SK-N-SH (cell line): ENCODE results near the gene VWA3A. TPM values are rescaled to one million over a fixed set of nuclear protein-coding genes. Genes with fewer than 3 reads are reported as not detected.

ENCODE experiments used
- CTCF ChIA-PET: fragments of 300-600, 350-600 bp; formaldehyde crosslinking; extraction: SDS; loops from one replicate; lab custom pipeline; 2021; lab: Yijun Ruan, JAX
- POLR2A ChIA-PET: fragments of 350-600 bp; sonication (Branson Sonifier 250); formaldehyde crosslinking; extraction: SDS; loops from one replicate; lab custom pipeline; 2020; ENCODE audit warnings: antibody characterized with exemption, inconsistent platforms; lab: Yijun Ruan, JAX
- DNase-seq: peaks from one replicate; pipeline ENCODE4 v3.0.0; 2012
- H2AFZ ChIP-seq: fragments of 200-600 bp; sonication (generic); 2 replicates; pipeline ENCODE4 v1.8.1; 2016; ENCODE audit warnings: antibody characterized with exemption, mild to moderate bottlenecking, low read depth
- H3F3A ChIP-seq: fragments of 200-600 bp; sonication (generic); replicated peaks from 2 replicates; pipeline ENCODE3; 2016; ENCODE audit warnings: antibody characterized with exemption, mild to moderate bottlenecking; ENCODE audit not compliant: insufficient read depth
- H3K27ac ChIP-seq, 2 experiments: fragments of 200-500 bp in 1 of 2; fragments of 200-600 bp in 1 of 2; sonication (Bioruptor generic) in 1 of 2; sonication (generic), shearing (Covaris generic) in 1 of 2; 2 replicates each; pipeline versions ENCODE4 v1.5.1 to v1.6.1; 2014 to 2016; ENCODE audit warnings: low read depth in 2 of 2, inconsistent platforms in 1 of 2, low read length in 1 of 2, mild to moderate bottlenecking in 1 of 2, mixed read lengths in 1 of 2
- H3K27me3 ChIP-seq: fragments of 200-600 bp; sonication (generic), shearing (Covaris generic); 2 replicates; pipeline ENCODE4 v1.6.1; 2016; ENCODE audit warnings: mixed run types; ENCODE audit not compliant: insufficient read depth
- H3K36me3 ChIP-seq, 2 experiments: fragments of 200-500 bp in 1 of 2; fragments of 200-600 bp in 1 of 2; sonication (Bioruptor generic) in 1 of 2; sonication (generic) in 1 of 2; replicated peaks in 1 of 2; 2 replicates each; pipeline versions ENCODE3 to v1.5.1; 2014 to 2016; ENCODE audit warnings: low read length in 1 of 2, mild to moderate bottlenecking in 1 of 2; ENCODE audit not compliant: insufficient read depth in 2 of 2, control insufficient read depth in 1 of 2
- H3K4me1 ChIP-seq, 2 experiments: fragments of 200-500 bp in 1 of 2; fragments of 200-600 bp in 1 of 2; sonication (Bioruptor generic) in 1 of 2; sonication (generic), shearing (Covaris generic) in 1 of 2; 2 replicates each; pipeline versions ENCODE4 v1.5.1 to v1.6.1; 2014 to 2016; ENCODE audit warnings: low read depth in 1 of 2, low read length in 1 of 2, mixed run types in 1 of 2; ENCODE audit not compliant: insufficient read depth in 2 of 2, control insufficient read depth in 1 of 2
- H3K4me2 ChIP-seq: fragments of 200-600 bp; sonication (generic), shearing (Covaris generic); 2 replicates; pipeline ENCODE4 v1.6.1; 2017; ENCODE audit warnings: mixed run types
- H3K4me3 ChIP-seq, 2 experiments: fragments of 200-500 bp in 1 of 2; fragments of 200-600 bp in 1 of 2; sonication (Bioruptor generic) in 1 of 2; sonication (generic), shearing (Covaris generic) in 1 of 2; 2 replicates each; pipeline versions ENCODE4 v1.5.1 to v1.8.1; 2014 to 2016; ENCODE audit warnings: low read depth in 2 of 2, inconsistent platforms in 1 of 2, low read length in 1 of 2, mild to moderate bottlenecking in 1 of 2, mixed read lengths in 1 of 2, moderate library complexity in 1 of 2
- H3K79me2 ChIP-seq: fragments of 200-600 bp; sonication (generic); 2 replicates; pipeline ENCODE4 v1.8.1; 2017; ENCODE audit warnings: mild to moderate bottlenecking; ENCODE audit not compliant: insufficient read depth
- H3K9ac ChIP-seq: fragments of 200-600 bp; sonication (generic); 2 replicates; pipeline ENCODE4 v1.6.1; 2017; ENCODE audit warnings: mixed run types
- H3K9me2 ChIP-seq: fragments of 200-600 bp; sonication (generic); 2 replicates; pipeline ENCODE4 v1.6.1; 2017; ENCODE audit warnings: mixed run types
- H3K9me3 ChIP-seq: fragments of 200-600 bp; sonication (generic); 2 replicates; pipeline ENCODE4 v1.6.1; 2017; ENCODE audit warnings: mixed run types, mild to moderate bottlenecking, moderate library complexity
- H4K20me1 ChIP-seq: fragments of 200-600 bp; sonication (generic); 2 replicates; pipeline ENCODE4 v1.6.1; 2017; ENCODE audit warnings: mild to moderate bottlenecking, mixed run types; ENCODE audit not compliant: insufficient read depth
- GABPA ChIP-seq: IDR thresholded peaks from 2 replicates; pipeline ENCODE4 v1.4.0; 2012; ENCODE audit warnings: low read depth, mild to moderate bottlenecking
- GATA2 ChIP-seq: sonication (generic); formaldehyde crosslinking; IDR thresholded peaks from 2 replicates; pipeline ENCODE4 v1.5.0; 2020; ENCODE audit warnings: mild to moderate bottlenecking, missing genetic modification reagents
- IRF3 ChIP-seq: fragments of 150-350 bp; IDR thresholded peaks from 2 replicates; pipeline ENCODE4 v1.6.1; 2016; ENCODE audit warnings: mild to moderate bottlenecking, low read depth, low read length
- JUND ChIP-seq: IDR thresholded peaks from 2 replicates; pipeline ENCODE4 v1.4.0; 2012
- MAX ChIP-seq: IDR thresholded peaks from 2 replicates; pipeline ENCODE4 v1.4.0; 2012; ENCODE audit warnings: low read depth
- MXI1 ChIP-seq: IDR thresholded peaks from 2 replicates; pipeline ENCODE4 v1.6.1; 2012; ENCODE audit warnings: mild to moderate bottlenecking, low read depth, low read length, improper control_type of control experiment
- NFIC ChIP-seq: IDR thresholded peaks from 2 replicates; pipeline ENCODE4 v1.4.0; 2012; ENCODE audit warnings: borderline replicate concordance
- NRF1 ChIP-seq: IDR thresholded peaks from 2 replicates; pipeline ENCODE4 v1.6.1; 2012; ENCODE audit warnings: low read depth, mild to moderate bottlenecking, low read length
- PBX3 ChIP-seq: IDR thresholded peaks from 2 replicates; pipeline ENCODE4; 2012
- RAD21 ChIP-seq: IDR thresholded peaks from 2 replicates; pipeline ENCODE4 v1.6.1; 2012; ENCODE audit warnings: mild to moderate bottlenecking, low read length
- RCOR1 ChIP-seq: fragments of 150-350 bp; IDR thresholded peaks from 2 replicates; pipeline ENCODE4 v1.6.1; 2017; ENCODE audit warnings: antibody characterized with exemption, low read length
- REST ChIP-seq: IDR thresholded peaks from 2 replicates; pipeline ENCODE4 v1.6.1; 2012; ENCODE audit warnings: mild to moderate bottlenecking, low read depth, low read length, moderate library complexity
- SIN3A ChIP-seq: IDR thresholded peaks from 2 replicates; pipeline ENCODE4 v1.6.1; 2012; ENCODE audit warnings: low read depth, mild to moderate bottlenecking, low read length, moderate library complexity, borderline replicate concordance
- SMC3 ChIP-seq: IDR thresholded peaks from 2 replicates; pipeline ENCODE4 v1.6.1; 2012; ENCODE audit warnings: low read depth, low read length, improper control_type of control experiment
- TAF1 ChIP-seq: IDR thresholded peaks from 2 replicates; pipeline ENCODE4 v1.6.1; 2012; ENCODE audit warnings: low read depth, mild to moderate bottlenecking, low read length, moderate library complexity, borderline replicate concordance
- TCF12 ChIP-seq: IDR thresholded peaks from 2 replicates; pipeline ENCODE4 v1.4.0; 2012
- USF1 ChIP-seq: IDR thresholded peaks from 2 replicates; pipeline ENCODE4 v1.4.0; 2012; ENCODE audit warnings: low read depth, borderline replicate concordance
- USF2 ChIP-seq: fragments of 150-350 bp; IDR thresholded peaks from 2 replicates; pipeline ENCODE4 v1.6.1; 2017; ENCODE audit warnings: antibody characterized with exemption, low read length, low read depth, borderline replicate concordance
- ZBTB33 ChIP-seq: IDR thresholded peaks from 2 replicates; pipeline ENCODE4 v1.4.0; 2012; ENCODE audit warnings: low read depth, borderline replicate concordance
- WGBS: methylation state at CpG from one replicate; pipeline ENCODE4 v1.1.6; 2017; ENCODE audit warnings: low lambda C conversion rate; 5-methylcytosine and 5-hydroxymethylcytosine counted together
- polyA plus RNA-seq, 3 experiments: library from polyadenylated mRNA; depleted of rRNA; stranded (reverse); fragments of >200 nt; gene quantifications; 2 replicates each; pipeline ENCODE4 v1.2.3, GENCODE V29; 2012

The VWA3A gene
- polyA plus RNA-seq, 1 of the 3 experiments (the other 2 are of a cell fraction) = not detected

GRCh38 chr16:22053921-22054341 is 38.4 kb upstream of the VWA3A start:
- over 99% methylated on average over 4 of the region's 4 CpGs for WGBS
- no peaks in the 10 kb centered on the region for H3K27me3 ChIP-seq
- no peaks in the 10 kb centered on the region for H3K9me2 ChIP-seq
- H3F3A ChIP-seq = no peaks in the 10 kb centered on the region
- TF ChIP-seq GATA2 (CRISPR knock-in tag) (no peak), GABPA (no peak), RCOR1 (no peak), MAX (no peak), IRF3 (no peak), MXI1 (no peak), TAF1 (no peak), USF2 (no peak), PBX3 (no peak), SMC3 (no peak), ZBTB33 (no peak), NRF1 (no peak), RAD21 (no peak), USF1 (no peak), JUND (no peak), TCF12 (no peak), REST (no peak), SIN3A (no peak), NFIC (no peak)
- no peak overlapping the region for H3K4me3 ChIP-seq
- H3K4me1 ChIP-seq = no peaks in the 10 kb centered on the region
- H2AFZ ChIP-seq = no peak overlapping the region
- no peaks in the 10 kb centered on the region for H3K9me3 ChIP-seq
- no peak overlapping the region for H3K27ac ChIP-seq
- ChIA-PET CTCF (interaction anchor here (1.2 kb wide), 1 partner anchor 54 kb away, joined by 3 read pairs; no protein-coding TSS in a partner anchor), POLR2A (interaction anchor here (0.6 kb wide), 1 partner anchor 55 kb away, joined by 3 read pairs; no protein-coding TSS in a partner anchor)
- no peak overlapping the region for H3K9ac ChIP-seq
- H3K36me3 ChIP-seq = peaks cover 0 to 7% of the 10 kb centered on the region in 2 experiments
- no peak for DNase-seq
- H3K79me2 ChIP-seq = peaks cover 8% of the 10 kb centered on the region; the same call in 1 of the 2 replicates
- no peaks in the 10 kb centered on the region for H4K20me1 ChIP-seq
- H3K4me2 ChIP-seq = no peak overlapping the region
